ENCODE results near the gene RENBP. TPM values are rescaled to one million over a fixed set of nuclear protein-coding genes. Genes with fewer than 3 reads are reported as not detected.

The RENBP gene
- total and polyA plus RNA-seq, 9 of the 15 experiments (the other 6 are each of a cell fraction or from before 2014, with no cell fraction given): 0.07 to 14.8 (median 10.6) TPM; not detected in 1

- no peak for TF ChIP-seq RBM39 (optimal IDR thresholded peaks at IDR 0.05; ENCODE audit: low read depth, low read length)
- TF ChIP-seq GTF2A2 (tag; IDR thresholded peaks at IDR 0.05): no peak
- no peak for TF ChIP-seq ZNF780A (CRISPR knock-in tag; IDR thresholded peaks at IDR 0.05)
- no peak for TF ChIP-seq RHOXF2B (CRISPR knock-in tag; conservative IDR thresholded peaks at IDR 0.05)
- no peak for TF ChIP-seq NR1H2 (CRISPR knock-in tag; IDR thresholded peaks at IDR 0.05)
- TF ChIP-seq C11orf30 (IDR thresholded peaks at IDR 0.05; ENCODE audit: low read depth): no peak
- no peak for TF ChIP-seq SNAPC5 (CRISPR knock-in tag; IDR thresholded peaks at IDR 0.05)
- TF ChIP-seq PPARD (CRISPR knock-in tag; IDR thresholded peaks at IDR 0.05): no peak
- no peak for TF ChIP-seq HES1 (IDR thresholded peaks at IDR 0.05; ENCODE audit: low read depth)
- TF ChIP-seq UBTF (IDR thresholded peaks at IDR 0.05; ENCODE audit: borderline replicate concordance in 1 of 2, low read depth in 2 of 2, low read length in 2 of 2): no peak; a peak in 1 of 4 replicates
- no peak for TF ChIP-seq TRIM24 (IDR thresholded peaks at IDR 0.05)
- no peak for TF ChIP-seq ZNF143 (CRISPR knock-in tag; IDR thresholded peaks at IDR 0.05)
- no peak for TF ChIP-seq CHD2 (IDR thresholded peaks at IDR 0.05; ENCODE audit: low read depth, low read length)
- TF ChIP-seq EP400 (IDR thresholded peaks at IDR 0.05): no peak
- no peak for TF ChIP-seq MAX (CRISPR knock-in tag; IDR thresholded peaks at IDR 0.05)
- no peak for TF ChIP-seq HOMEZ (CRISPR knock-in tag; IDR thresholded peaks at IDR 0.05)
- no peak for TF ChIP-seq HDAC6 (IDR thresholded peaks at IDR 0.05; ENCODE audit: low read depth, low read length)
- TF ChIP-seq THAP12 (CRISPR knock-in tag; IDR thresholded peaks at IDR 0.05): no peak
Measured at GRCh38 chrX:153972368-153973126, 28.1 kb upstream of the RENBP start, which contains the start of gene TMEM187 (continued).
